H1 (cell line): ENCODE results near the gene IDE. TPM values are rescaled to one million over a fixed set of nuclear protein-coding genes. Genes with fewer than 3 reads are reported as not detected.
"Not testable (repeated sequence)": the region's sequence is repeated elsewhere in the genome, so short reads cannot be mapped to it uniquely, and the experiment has no call there.

ENCODE experiments used
- CTCF ChIA-PET: fragments of 300-600 bp; sonication (Branson Sonifier 250); formaldehyde crosslinking; loops from one replicate; lab custom pipeline; 2021; ENCODE audit not compliant: partially characterized antibody; lab: Charles Lee
- POLR2A ChIA-PET: fragments of 300-600 bp; sonication (Branson Sonifier 250); formaldehyde crosslinking; loops from one replicate; lab custom pipeline; 2021; ENCODE audit warnings: inconsistent platforms; ENCODE audit not compliant: partially characterized antibody; lab: Charles Lee
- DNase-seq, 2 experiments: peaks; one replicate each; pipeline versions ENCODE4 v3.0.0 to v3.0.0-alpha.2; 2010 to 2022; ENCODE audit warnings: low spot score in 2 of 2, low read depth in 1 of 2, mixed read lengths in 1 of 2
- FAIRE-seq: peaks from 2 replicates; lab custom pipeline; 2011; peaks lifted over from hg19 to GRCh38; lab: Jason Lieb, UNC
- H2AFZ ChIP-seq: 2 replicates; pipeline ENCODE4 v1.8.1; 2012; ENCODE audit warnings: low read length, inconsistent platforms
- H2AK5ac ChIP-seq: 2 replicates; pipeline ENCODE4 v1.6.1; 2013; ENCODE audit warnings: low read depth, low read length
- H2BK120ac ChIP-seq: replicated peaks from 2 replicates; pipeline ENCODE3; 2013; ENCODE audit warnings: low read depth, low read length, inconsistent platforms
- H2BK12ac ChIP-seq: 2 replicates; pipeline ENCODE4 v1.6.1; 2013; ENCODE audit warnings: low read depth, low read length
- H2BK15ac ChIP-seq: 2 replicates; pipeline ENCODE4 v1.6.1; 2013; ENCODE audit warnings: low read length
- H2BK20ac ChIP-seq: 2 replicates; pipeline ENCODE4 v1.6.1; 2013; ENCODE audit warnings: low read length
- H2BK5ac ChIP-seq: 2 replicates; pipeline ENCODE4 v1.6.1; 2013; ENCODE audit warnings: low read depth, low read length
- H3K14ac ChIP-seq: 2 replicates; pipeline ENCODE4 v1.6.1; 2013; ENCODE audit warnings: inconsistent platforms; ENCODE audit not compliant: insufficient read length
- H3K18ac ChIP-seq: 2 replicates; pipeline ENCODE4 v1.6.1; 2013; ENCODE audit warnings: low read length; ENCODE audit errors: extremely low read depth
- H3K23ac ChIP-seq: 2 replicates; pipeline ENCODE4 v1.6.1; 2013; ENCODE audit warnings: inconsistent platforms; ENCODE audit not compliant: insufficient read length
- H3K23me2 ChIP-seq: 2 replicates; pipeline ENCODE4 v1.6.1; 2013; ENCODE audit warnings: low read depth, low read length
- H3K27ac ChIP-seq: 2 replicates; pipeline ENCODE4 v1.6.1; 2011; ENCODE audit warnings: low read depth, low read length, inconsistent platforms
- H3K27me3 ChIP-seq, 4 experiments: replicated peaks in 1 of 4; 1 replicate in 1 of 4; 2 replicates in 3 of 4; pipeline versions ENCODE4 v1.6.1 to v1.8.1; 2011 to 2013; ENCODE audit warnings: low read length in 3 of 4, mild to moderate bottlenecking in 3 of 4, inconsistent platforms in 2 of 4, mixed read lengths in 2 of 4, moderate library complexity in 1 of 4; ENCODE audit not compliant: control insufficient read depth in 3 of 4, insufficient read depth in 3 of 4; ENCODE audit errors: extremely low read depth in 1 of 4
- H3K36me3 ChIP-seq, 4 experiments: 2 replicates each; pipeline versions ENCODE4 v1.6.1 to v1.8.1; 2011 to 2013; ENCODE audit warnings: mild to moderate bottlenecking in 4 of 4, low read length in 3 of 4, moderate library complexity in 2 of 4, control low read depth in 1 of 4, inconsistent platforms in 1 of 4; ENCODE audit not compliant: insufficient read depth in 4 of 4, control insufficient read depth in 2 of 4
- H3K4ac ChIP-seq: replicated peaks from 2 replicates; pipeline ENCODE3; 2013; ENCODE audit warnings: low read length, low read depth, mixed read lengths, inconsistent platforms; ENCODE audit not compliant: insufficient read length
- H3K4me1 ChIP-seq, 4 experiments: replicated peaks in 1 of 4; 1 replicate in 1 of 4; 2 replicates in 3 of 4; pipeline versions ENCODE4 v1.6.1 to v1.8.1; 2011 to 2013; ENCODE audit warnings: low read length in 3 of 4, inconsistent platforms in 2 of 4, mixed read lengths in 1 of 4; ENCODE audit not compliant: insufficient read depth in 4 of 4, control insufficient read depth in 3 of 4
- H3K4me2 ChIP-seq, 2 experiments: 2 replicates each; pipeline versions ENCODE4 v1.6.1 to v1.8.1; 2011 to 2013; ENCODE audit warnings: low read depth in 2 of 2, low read length in 2 of 2, control low read depth in 1 of 2, inconsistent platforms in 1 of 2, mild to moderate bottlenecking in 1 of 2; ENCODE audit not compliant: insufficient read depth in 1 of 2
- H3K4me3 ChIP-seq, 4 experiments: fragments of 200-600, 300-600 bp in 1 of 4; sonication (generic), shearing (Covaris generic), sonication (Bioruptor Twin) in 1 of 4; 2 replicates each; pipeline versions ENCODE4 v1.5.1 to v1.8.1; 2011 to 2016; ENCODE audit warnings: low read length in 4 of 4, low read depth in 3 of 4, control low read depth in 2 of 4, inconsistent platforms in 2 of 4, mild to moderate bottlenecking in 2 of 4, mixed read lengths in 1 of 4, moderate library complexity in 1 of 4; ENCODE audit not compliant: insufficient read depth in 2 of 4; ENCODE audit errors: extremely low read depth in 1 of 4
- H3K56ac ChIP-seq: replicated peaks from 2 replicates; pipeline ENCODE3; 2013; ENCODE audit warnings: low read depth, mild to moderate bottlenecking, mixed read lengths, low read length, inconsistent platforms; ENCODE audit not compliant: insufficient read length
- H3K79me1 ChIP-seq: 2 replicates; pipeline ENCODE4 v1.6.1; 2013; ENCODE audit warnings: low read depth, low read length, control low read depth
- H3K79me2 ChIP-seq, 2 experiments: 2 replicates each; pipeline versions ENCODE4 v1.6.1 to v1.8.1; 2012 to 2013; ENCODE audit warnings: low read length in 2 of 2, mild to moderate bottlenecking in 2 of 2, inconsistent platforms in 1 of 2; ENCODE audit not compliant: insufficient read depth in 2 of 2, control insufficient read depth in 1 of 2
- H3K9ac ChIP-seq, 4 experiments: replicated peaks in 1 of 4; 1 replicate in 1 of 4; 2 replicates in 3 of 4; pipeline versions ENCODE4 v1.6.1 to v1.8.1; 2011 to 2013; ENCODE audit warnings: low read depth in 3 of 4, low read length in 3 of 4, control low read depth in 2 of 4, mild to moderate bottlenecking in 2 of 4, moderate library complexity in 2 of 4, inconsistent platforms in 1 of 4; ENCODE audit errors: extremely low read depth in 1 of 4
- H3K9me3 ChIP-seq, 2 experiments: 2 replicates each; pipeline versions ENCODE4 v1.6.1 to v1.8.1; 2012 to 2013; ENCODE audit warnings: mild to moderate bottlenecking in 2 of 2, moderate library complexity in 2 of 2, control low read depth in 1 of 2, inconsistent platforms in 1 of 2, low read depth in 1 of 2, low read length in 1 of 2, mixed read lengths in 1 of 2; ENCODE audit not compliant: insufficient read depth in 2 of 2
- H4K20me1 ChIP-seq, 2 experiments: replicated peaks in 1 of 2; 2 replicates each; pipeline versions ENCODE3 to v1.8.1; 2011 to 2013; ENCODE audit warnings: inconsistent platforms in 2 of 2, low read length in 2 of 2, mild to moderate bottlenecking in 1 of 2; ENCODE audit not compliant: insufficient read depth in 2 of 2, control insufficient read depth in 1 of 2
- H4K5ac ChIP-seq: 2 replicates; pipeline ENCODE4 v1.6.1; 2013; ENCODE audit warnings: low read length, low read depth, mixed read lengths, inconsistent platforms; ENCODE audit not compliant: insufficient read length
- H4K8ac ChIP-seq: 2 replicates; pipeline ENCODE4 v1.8.0; 2013; ENCODE audit warnings: mild to moderate bottlenecking, moderate library complexity, low read length, inconsistent platforms; ENCODE audit not compliant: insufficient read depth; ENCODE audit errors: extremely low read depth
- H4K91ac ChIP-seq: replicated peaks from 2 replicates; pipeline ENCODE3; 2013; ENCODE audit warnings: low read length, mixed read lengths, inconsistent platforms; ENCODE audit not compliant: insufficient read length
- CEBPB ChIP-seq: IDR thresholded peaks from 2 replicates; pipeline ENCODE4 v1.6.1; 2012; ENCODE audit warnings: low read depth, low read length
- CHD1 ChIP-seq: IDR thresholded peaks from 2 replicates; pipeline ENCODE4 v1.6.1; 2012; ENCODE audit warnings: low read depth, low read length, improper control_type of control experiment
- WGBS, 2 experiments: shearing (Covaris generic) in 1 of 2; methylation state at CpG; one replicate each; pipeline versions ENCODE4 v1.1.6 to v1.1.7; 2013 to 2015; ENCODE audit warnings: low lambda C conversion rate in 2 of 2, mixed read lengths in 2 of 2, inconsistent platforms in 1 of 2, low coverage in 1 of 2, missing lambda C conversion rate in 1 of 2; ENCODE audit not compliant: insufficient replicate concordance in 2 of 2, insufficient coverage in 1 of 2, insufficient read length in 1 of 2; ENCODE audit errors: extremely low coverage in 1 of 2, missing lambda C conversion rate in 1 of 2; 5-methylcytosine and 5-hydroxymethylcytosine counted together
- polyA plus RNA-seq, 7 experiments: library from polyadenylated mRNA; depleted of rRNA in 3 of 7; stranded (reverse) in 5 of 7; unstranded in 2 of 7; fragments of >200 nt in 5 of 7; fragments of 200-250 nt in 2 of 7; gene quantifications; 1 replicate in 5 of 7; 2 replicates in 1 of 7; 4 replicates in 1 of 7; pipeline versions ENCODE4 v1.2.1 to v1.2.3, GENCODE V29; 2011 to 2013; ENCODE audit warnings: missing spikeins in 2 of 7, mixed read lengths in 2 of 7
- total RNA-seq: library from RNA; stranded (reverse); fragmentation: NEBNext Ultra II Directional; extraction: Animal tissue kit (Norgen Biotek cat#: 25700); gene quantifications from 2 replicates; pipeline ENCODE4 v1.2.1, GENCODE V29; 2021

IDE gene
- total and polyA plus RNA-seq, 2 of the 8 experiments (the other 6 are each of a cell fraction or from before 2014, with no cell fraction given), result 12.7 to 52.7 TPM

GRCh38 chr10:92571649-92572048 lies 2.2 kb downstream of the IDE start (continued):
- TF ChIP-seq CEBPB, result no peak
- no peak for TF ChIP-seq CHD1

GRCh38 chr10:92569663-92570062 lies 4.2 kb downstream of the IDE start:
- H3K9me3 ChIP-seq, H2BK120ac ChIP-seq, H3K27ac ChIP-seq, H3K9ac ChIP-seq, H2AK5ac ChIP-seq, H4K20me1 ChIP-seq, H4K8ac ChIP-seq, H3K56ac ChIP-seq, H3K4me2 ChIP-seq, H3K14ac ChIP-seq, DNase-seq, H2AFZ ChIP-seq, H3K23ac ChIP-seq, H2BK15ac ChIP-seq, H3K27me3 ChIP-seq, H2BK5ac ChIP-seq, H3K4me1 ChIP-seq, H2BK12ac ChIP-seq, H4K5ac ChIP-seq, H4K91ac ChIP-seq, POLR2A ChIA-PET, FAIRE-seq, H3K23me2 ChIP-seq, H2BK20ac ChIP-seq, H3K18ac ChIP-seq, H3K36me3 ChIP-seq, H3K4me3 ChIP-seq, H3K4ac ChIP-seq: not testable (repeated sequence)
- 84% methylated on average over 5 of the region's 5 CpGs; no CpG with 5 or more reads in 1 of the 2 experiments for WGBS, 2 experiments
- peaks cover 0 to 65% of the 10 kb centered on the region in 2 experiments; a peak in 2 of 4 replicates for H3K79me2 ChIP-seq
- CTCF ChIA-PET, result interaction anchor here (0.8 to 1.3 kb wide), 2 partner anchors 39 to 52 kb away, joined by 3 to 4 read pairs; no protein-coding TSS in a partner anchor
- H3K79me1 ChIP-seq, result peaks cover 12% of the 10 kb centered on the region
